H1 (cell line): ENCODE results near the gene ID1. TPM values are rescaled to one million over a fixed set of nuclear protein-coding genes. Genes with fewer than 3 reads are reported as not detected.

Experiments used
- CEBPB ChIP-seq: IDR thresholded peaks from 2 replicates; pipeline ENCODE4 v1.6.1; 2012; ENCODE audit warnings: low read depth, low read length
- CTBP2 ChIP-seq: IDR thresholded peaks from 2 replicates; pipeline ENCODE4 v1.7.0; 2011; ENCODE audit warnings: borderline replicate concordance, mild to moderate bottlenecking, moderate library complexity, mixed read lengths, low read length; ENCODE audit not compliant: insufficient read depth, insufficient read length
- GTF2F1 ChIP-seq: IDR thresholded peaks from 2 replicates; pipeline ENCODE4 v1.6.1; 2012; ENCODE audit warnings: low read depth, low read length, improper control_type of control experiment, borderline replicate concordance
- PHF8 ChIP-seq: fragments of 200-600 bp; sonication (generic); conservative IDR thresholded peaks from 2 replicates; pipeline ENCODE4 v1.7.1; 2012; ENCODE audit warnings: low read depth, mild to moderate bottlenecking, inconsistent platforms, low read length, moderate library complexity
- RAD21 ChIP-seq, 2 experiments: IDR thresholded peaks in 1 of 2; conservative IDR thresholded peaks in 1 of 2; 2 replicates each; pipeline ENCODE4 v1.6.1; 2011; ENCODE audit warnings: low read depth in 2 of 2, low read length in 2 of 2, improper control_type of control experiment in 1 of 2, inconsistent platforms in 1 of 2, mild to moderate bottlenecking in 1 of 2, moderate library complexity in 1 of 2
- RFX5 ChIP-seq: IDR thresholded peaks from 2 replicates; pipeline ENCODE4 v1.6.1; 2011; ENCODE audit warnings: low read depth, low read length, improper control_type of control experiment, borderline replicate concordance
- SRF ChIP-seq: IDR thresholded peaks from 2 replicates; pipeline ENCODE4 v1.6.1; 2011; ENCODE audit warnings: mild to moderate bottlenecking, low read depth, low read length, moderate library complexity
- TEAD4 ChIP-seq: IDR thresholded peaks from 2 replicates; pipeline ENCODE4 v1.6.1; 2012; ENCODE audit warnings: low read depth, low read length, inconsistent platforms, mixed read lengths
- polyA plus RNA-seq, 7 experiments: library from polyadenylated mRNA; depleted of rRNA in 3 of 7; stranded (reverse) in 5 of 7; unstranded in 2 of 7; fragments of >200 nt in 5 of 7; fragments of 200-250 nt in 2 of 7; gene quantifications; 1 replicate in 5 of 7; 2 replicates in 1 of 7; 4 replicates in 1 of 7; pipeline versions ENCODE4 v1.2.1 to v1.2.3, GENCODE V29; 2011 to 2013; ENCODE audit warnings: missing spikeins in 2 of 7, mixed read lengths in 2 of 7
- total RNA-seq: library from RNA; stranded (reverse); fragmentation: NEBNext Ultra II Directional; extraction: Animal tissue kit (Norgen Biotek cat#: 25700); gene quantifications from 2 replicates; pipeline ENCODE4 v1.2.1, GENCODE V29; 2021
- TF ChIP-seq, protein P1 (sequence below), 3 experiments: IDR thresholded peaks; 1 replicate in 2 of 3; 2 replicates in 1 of 3; pipeline versions ENCODE4 v1.5.1 to v1.6.1; 2011; ENCODE audit warnings: low read length in 3 of 3, mild to moderate bottlenecking in 3 of 3, inconsistent platforms in 2 of 3, low read depth in 1 of 3, moderate library complexity in 1 of 3; ENCODE audit not compliant: insufficient read depth in 1 of 3; ENCODE audit errors: control extremely low read depth in 1 of 3

ID1 gene
- total and polyA plus RNA-seq, 2 of the 8 experiments (the other 6 are each of a cell fraction or from before 2014, with no cell fraction given), result 120 to 357 TPM

DNA sequence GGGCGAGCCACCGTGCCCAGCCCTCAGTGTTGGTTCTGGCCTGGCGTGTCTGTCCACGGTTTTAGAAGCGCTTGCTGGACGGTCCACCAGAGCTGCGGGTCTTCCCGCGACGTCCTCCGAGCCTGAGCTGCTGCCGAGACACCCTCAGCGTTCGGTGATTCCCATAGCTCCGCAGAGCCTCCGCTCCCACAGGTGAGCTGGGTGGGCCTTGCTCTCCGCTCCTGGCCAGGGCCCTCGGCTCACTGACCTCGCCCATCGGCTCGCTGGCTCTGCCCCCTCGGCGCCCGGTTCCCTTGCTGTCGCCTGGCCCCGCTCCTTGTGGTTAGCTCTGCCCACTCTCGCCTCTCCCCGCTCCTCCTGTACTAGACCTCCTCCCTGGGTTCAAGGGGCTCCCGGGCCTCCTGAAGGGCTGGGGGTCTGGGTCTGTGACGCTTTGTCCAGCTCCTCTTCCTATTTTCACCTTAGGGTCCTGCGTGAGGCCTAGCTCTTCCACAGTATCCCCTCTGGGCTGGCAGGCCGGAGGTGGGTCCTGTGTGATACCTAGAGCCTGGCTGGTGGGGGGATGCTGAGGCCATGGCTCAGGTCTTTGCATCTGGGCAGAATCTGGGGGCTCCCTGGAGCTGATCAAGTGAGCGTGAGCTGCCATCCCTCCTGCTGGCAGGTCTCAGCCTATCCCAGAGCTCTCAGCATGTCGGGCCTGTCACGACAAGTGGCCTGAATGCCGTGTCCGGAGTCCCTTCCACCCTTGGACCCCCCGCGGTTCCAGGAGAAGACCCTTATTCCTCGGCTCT, 27.7 kb downstream of the ID1 start (continued):
- no peak for TF ChIP-seq SRF
- TF ChIP-seq RAD21 (IDR thresholded peaks at IDR 0.05 in 1 of 2, conservative IDR thresholded peaks at IDR 0.05 in 1 of 2; ENCODE audit: low read depth in 2 of 2, low read length in 2 of 2), result no peak
- no peak for TF ChIP-seq TEAD4
- TF ChIP-seq, protein P1, sequence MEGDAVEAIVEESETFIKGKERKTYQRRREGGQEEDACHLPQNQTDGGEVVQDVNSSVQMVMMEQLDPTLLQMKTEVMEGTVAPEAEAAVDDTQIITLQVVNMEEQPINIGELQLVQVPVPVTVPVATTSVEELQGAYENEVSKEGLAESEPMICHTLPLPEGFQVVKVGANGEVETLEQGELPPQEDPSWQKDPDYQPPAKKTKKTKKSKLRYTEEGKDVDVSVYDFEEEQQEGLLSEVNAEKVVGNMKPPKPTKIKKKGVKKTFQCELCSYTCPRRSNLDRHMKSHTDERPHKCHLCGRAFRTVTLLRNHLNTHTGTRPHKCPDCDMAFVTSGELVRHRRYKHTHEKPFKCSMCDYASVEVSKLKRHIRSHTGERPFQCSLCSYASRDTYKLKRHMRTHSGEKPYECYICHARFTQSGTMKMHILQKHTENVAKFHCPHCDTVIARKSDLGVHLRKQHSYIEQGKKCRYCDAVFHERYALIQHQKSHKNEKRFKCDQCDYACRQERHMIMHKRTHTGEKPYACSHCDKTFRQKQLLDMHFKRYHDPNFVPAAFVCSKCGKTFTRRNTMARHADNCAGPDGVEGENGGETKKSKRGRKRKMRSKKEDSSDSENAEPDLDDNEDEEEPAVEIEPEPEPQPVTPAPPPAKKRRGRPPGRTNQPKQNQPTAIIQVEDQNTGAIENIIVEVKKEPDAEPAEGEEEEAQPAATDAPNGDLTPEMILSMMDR (IDR thresholded peaks at IDR 0.05; ENCODE audit: control extremely low read depth in 1 of 3, insufficient read depth in 1 of 3, low read depth in 1 of 3, low read length in 3 of 3), result no peak
- TF ChIP-seq CEBPB, result no peak
- TF ChIP-seq GTF2F1, result no peak
- TF ChIP-seq CTBP2, result no peak
- TF ChIP-seq PHF8, result no peak
- no peak for TF ChIP-seq RFX5
